ENCODE results near the gene EIF3L. TPM values are rescaled to one million over a fixed set of nuclear protein-coding genes. Genes with fewer than 3 reads are reported as not detected.

EIF3L gene
- total and polyA plus RNA-seq, 2 of the 8 experiments (the other 6 are each of a cell fraction or from before 2014, with no cell fraction given), result 639 to 886 TPM

- H3K56ac ChIP-seq (replicated peaks; ENCODE audit: insufficient read length, low read depth, low read length), result no peak overlapping the region
- H3K23ac ChIP-seq (ENCODE audit: insufficient read length), result no peak overlapping the region
- no peak overlapping the region for H3K9ac ChIP-seq (replicated peaks in 1 of 4; ENCODE audit: extremely low read depth in 1 of 4, low read depth in 3 of 4, low read length in 3 of 4)
- no peak overlapping the region for H3K14ac ChIP-seq (ENCODE audit: insufficient read length)
- H2BK120ac ChIP-seq (replicated peaks; ENCODE audit: low read depth, low read length), result no peak overlapping the region
- no peak for TF ChIP-seq YY1 (IDR thresholded peaks at IDR 0.05; ENCODE audit: low read depth, low read length)
- no peak overlapping the region for H2BK20ac ChIP-seq (ENCODE audit: low read length)
- POLR2A ChIA-PET (ENCODE audit: partially characterized antibody), result interaction anchor here (0.6 to 8.8 kb wide), 26 partner anchors 9 to 381 kb away, joined by 3 to 86 read pairs (median 4); partner anchors contain the start of genes ANKRD54, EIF3L, GALR3 and GCAT
- H4K8ac ChIP-seq (ENCODE audit: extremely low read depth, insufficient read depth, low read length), result no peak overlapping the region
- no peak overlapping the region for H4K5ac ChIP-seq (ENCODE audit: insufficient read length, low read depth, low read length)
- 0 out of 2 replicates have a peak overlapping the region, but pooled peaks have one; percentile 22 for H3K27ac ChIP-seq (ENCODE audit: low read depth, low read length)
- H2BK5ac ChIP-seq (ENCODE audit: low read depth, low read length), result no peak overlapping the region
- no peak overlapping the region for H3K4ac ChIP-seq (replicated peaks; ENCODE audit: insufficient read length, low read depth, low read length)
- DNase-seq (ENCODE audit: low read depth in 1 of 2, low spot score in 2 of 2) (no peak), FAIRE-seq (no peak)
- H4K20me1 ChIP-seq (replicated peaks in 1 of 2; ENCODE audit: control insufficient read depth in 1 of 2, insufficient read depth in 2 of 2, low read length in 2 of 2), result peaks cover 4 to 9% of the 10 kb centered on the region in 2 experiments
- no peak overlapping the region for H3K4me2 ChIP-seq (ENCODE audit: insufficient read depth in 1 of 2, low read depth in 2 of 2, low read length in 2 of 2)
- H3K79me1 ChIP-seq (ENCODE audit: low read depth, low read length), result peaks cover 2% of the 10 kb centered on the region
- H3K18ac ChIP-seq (ENCODE audit: extremely low read depth, low read length), result no peak overlapping the region
- CTCF ChIA-PET (ENCODE audit: partially characterized antibody), result interaction anchor here (0.6 to 5.1 kb wide), 51 partner anchors 9 to 1324 kb away, joined by 3 to 80 read pairs (median 4); partner anchors contain the start of genes ANKRD54, C22orf23, GALR3 and GCAT
- no peak overlapping the region for H4K91ac ChIP-seq (replicated peaks; ENCODE audit: insufficient read length, low read length)
- no peak overlapping the region for H2AFZ ChIP-seq (ENCODE audit: low read length)
- H3K27me3 ChIP-seq (replicated peaks in 1 of 4; ENCODE audit: control insufficient read depth in 3 of 4, extremely low read depth in 1 of 4, insufficient read depth in 3 of 4, low read length in 3 of 4), result no peaks in the 10 kb centered on the region
- no peaks in the 10 kb centered on the region for H3K23me2 ChIP-seq (ENCODE audit: low read depth, low read length)
- no peak overlapping the region for H2BK15ac ChIP-seq (ENCODE audit: low read length)
- 96% methylated on average over 7 of the region's 7 CpGs; no CpG with 5 or more reads in 1 of the 2 experiments for WGBS, 2 experiments (ENCODE audit: extremely low coverage in 1 of 2, insufficient coverage in 1 of 2, insufficient read length in 1 of 2, insufficient replicate concordance in 2 of 2, low coverage in 1 of 2, low lambda C conversion rate in 2 of 2, missing lambda C conversion rate in 1 of 2)
- no peak overlapping the region for H3K4me3 ChIP-seq (ENCODE audit: extremely low read depth in 1 of 4, insufficient read depth in 2 of 4, low read depth in 3 of 4, low read length in 4 of 4)
- peaks cover 0 to 10% of the 10 kb centered on the region in 2 experiments; a peak in 1 of 4 replicates for H3K79me2 ChIP-seq (ENCODE audit: control insufficient read depth in 1 of 2, insufficient read depth in 2 of 2, low read length in 2 of 2)
- no peaks in the 10 kb centered on the region for H3K4me1 ChIP-seq (replicated peaks in 1 of 4; ENCODE audit: control insufficient read depth in 3 of 4, insufficient read depth in 4 of 4, low read length in 3 of 4)
- H3K36me3 ChIP-seq (ENCODE audit: control insufficient read depth in 2 of 4, insufficient read depth in 4 of 4, low read length in 3 of 4), result peaks cover 42 to 92% (median 74%) of the 10 kb centered on the region in 4 experiments
- H2BK12ac ChIP-seq (ENCODE audit: low read depth, low read length), result no peak overlapping the region
- H2AK5ac ChIP-seq (ENCODE audit: low read depth, low read length), result no peak overlapping the region
- no peaks in the 10 kb centered on the region for H3K9me3 ChIP-seq (ENCODE audit: insufficient read depth in 2 of 2, low read depth in 1 of 2, low read length in 1 of 2)
These were observed 13.5 kb downstream of the EIF3L start for GRCh38 chr22:37862570-37863325.
